Measurements from ENCODE around the gene KIAA0825.

DNA sequence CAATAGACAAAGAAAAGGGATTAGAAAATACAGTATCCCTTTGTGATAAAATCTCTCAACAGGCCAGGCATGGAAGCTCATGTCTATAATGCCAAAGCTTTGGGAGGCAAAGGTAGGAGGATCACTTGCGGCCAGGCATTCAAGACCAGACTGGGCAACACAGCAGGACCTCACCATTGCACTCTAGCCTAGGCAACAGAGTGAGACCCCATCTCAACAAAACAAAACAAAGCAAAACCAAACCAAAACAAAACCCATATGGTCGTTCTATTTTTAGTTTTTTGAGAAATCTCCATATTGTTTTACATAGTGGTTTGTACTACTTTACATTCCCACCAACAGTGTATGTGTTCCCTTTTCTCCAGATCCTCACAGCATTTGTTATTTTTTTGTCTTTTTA lies 193.0 kb downstream of the KIAA0825 start:
- no peak for TF ChIP-seq POLR2A (IDR thresholded peaks at IDR 0.05)
- TF ChIP-seq, protein P1, sequence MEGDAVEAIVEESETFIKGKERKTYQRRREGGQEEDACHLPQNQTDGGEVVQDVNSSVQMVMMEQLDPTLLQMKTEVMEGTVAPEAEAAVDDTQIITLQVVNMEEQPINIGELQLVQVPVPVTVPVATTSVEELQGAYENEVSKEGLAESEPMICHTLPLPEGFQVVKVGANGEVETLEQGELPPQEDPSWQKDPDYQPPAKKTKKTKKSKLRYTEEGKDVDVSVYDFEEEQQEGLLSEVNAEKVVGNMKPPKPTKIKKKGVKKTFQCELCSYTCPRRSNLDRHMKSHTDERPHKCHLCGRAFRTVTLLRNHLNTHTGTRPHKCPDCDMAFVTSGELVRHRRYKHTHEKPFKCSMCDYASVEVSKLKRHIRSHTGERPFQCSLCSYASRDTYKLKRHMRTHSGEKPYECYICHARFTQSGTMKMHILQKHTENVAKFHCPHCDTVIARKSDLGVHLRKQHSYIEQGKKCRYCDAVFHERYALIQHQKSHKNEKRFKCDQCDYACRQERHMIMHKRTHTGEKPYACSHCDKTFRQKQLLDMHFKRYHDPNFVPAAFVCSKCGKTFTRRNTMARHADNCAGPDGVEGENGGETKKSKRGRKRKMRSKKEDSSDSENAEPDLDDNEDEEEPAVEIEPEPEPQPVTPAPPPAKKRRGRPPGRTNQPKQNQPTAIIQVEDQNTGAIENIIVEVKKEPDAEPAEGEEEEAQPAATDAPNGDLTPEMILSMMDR (IDR thresholded peaks at IDR 0.05), result no peak

Measured in adrenal gland (tissue), 5 donors.